GM12892 (cell line): ENCODE results near the gene NAV2.

Experiments
- POLR2A ChIP-seq: IDR thresholded peaks from 2 replicates; pipeline ENCODE4 v1.6.1; 2011; ENCODE audit warnings: low read depth, low read length, control low read depth
- TAF1 ChIP-seq: IDR thresholded peaks from 2 replicates; pipeline ENCODE4 v1.6.1; 2011; ENCODE audit warnings: low read depth, mild to moderate bottlenecking, control low read depth, low read length, borderline replicate concordance

DNA sequence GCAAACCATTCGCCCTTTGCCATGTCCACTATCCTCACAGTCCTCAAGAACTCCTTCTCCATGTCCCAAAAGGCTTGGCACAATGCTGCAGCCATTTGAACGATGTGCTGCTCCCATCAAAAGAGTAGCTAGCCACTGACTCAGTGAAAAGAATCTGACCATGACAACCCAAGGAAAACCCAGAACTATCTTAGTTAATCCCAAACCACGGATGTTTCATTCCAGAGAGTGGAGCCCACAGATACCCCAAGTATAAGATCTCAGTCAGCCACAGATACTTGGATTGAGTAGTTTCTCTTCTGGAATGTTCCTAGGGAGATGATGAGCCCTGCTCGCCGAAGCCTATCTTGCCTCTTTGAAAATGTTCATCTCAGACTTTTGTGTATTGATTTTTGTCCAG, 176.9 kb downstream of the NAV2 start:
- TF ChIP-seq POLR2A (no peak), TAF1 (no peak)
